ENCODE measurements around the gene RNFT1.

DNA sequence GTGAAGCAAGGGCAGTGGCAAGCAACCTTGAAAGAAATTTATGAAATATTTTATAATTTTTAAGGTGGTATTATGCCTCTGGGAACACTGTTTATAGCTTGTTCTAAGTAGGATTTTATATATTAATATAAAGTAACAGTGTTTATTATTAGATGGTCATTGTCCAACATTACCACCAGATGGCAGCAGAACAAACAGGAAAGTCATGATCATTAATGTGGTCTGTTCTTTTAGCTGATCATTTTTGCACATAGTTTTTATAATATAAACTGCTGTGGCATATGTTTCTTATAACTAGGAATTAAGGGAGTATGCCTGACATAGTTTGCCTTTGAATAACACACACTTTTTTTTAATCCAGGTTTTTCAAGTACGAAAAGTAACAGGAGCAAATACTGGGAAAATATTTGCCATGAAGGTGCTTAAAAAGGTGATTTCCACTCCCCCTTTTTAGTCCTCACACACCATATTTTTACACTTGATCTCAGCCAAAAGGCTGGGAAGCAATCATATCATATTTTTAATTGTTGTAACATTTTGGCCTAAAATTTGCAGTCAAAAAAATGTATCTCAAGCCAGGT lies 50.2 kb downstream of the RNFT1 start:
- no peak for TF ChIP-seq EZH2 (IDR thresholded peaks at IDR 0.05; ENCODE audit: insufficient read depth, low read length)
- peak; percentile 58 for TF ChIP-seq CTCF (IDR thresholded peaks at IDR 0.05; ENCODE audit: insufficient read depth, low read depth, low read length)
